ENCODE data around the gene SMURF2.

Gene SMURF2

DNA sequence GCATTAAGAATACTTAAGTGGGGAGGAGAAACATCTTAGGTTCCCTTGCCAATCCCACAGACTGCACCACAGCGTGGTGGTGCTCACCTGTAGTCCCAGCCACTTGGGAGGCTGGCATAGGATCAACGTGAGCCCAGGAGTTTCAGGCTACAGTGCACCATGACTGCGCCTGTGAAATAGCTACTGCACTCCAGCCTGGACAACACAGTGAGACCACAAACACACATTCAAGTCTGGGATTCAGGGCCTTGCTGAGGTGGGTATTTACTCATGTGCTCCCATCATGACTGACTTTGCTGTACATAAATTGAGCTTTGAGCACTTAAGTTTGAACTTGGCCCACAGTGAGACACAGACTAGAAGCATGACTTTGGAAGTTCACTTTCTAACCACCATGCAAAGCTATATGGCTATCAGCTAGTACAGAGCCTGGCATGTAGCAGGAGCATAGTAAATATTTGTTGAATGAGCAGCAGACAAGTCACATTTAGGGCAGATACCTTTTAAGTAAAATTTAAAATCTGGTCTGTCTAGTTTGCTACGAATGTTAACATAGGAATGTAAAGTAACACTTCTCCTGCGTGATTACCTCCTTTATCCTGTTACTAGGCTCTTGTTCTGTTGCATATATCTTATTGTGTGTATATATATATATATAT, 121.9 kb downstream of the SMURF2 start:
- DNase-seq (ENCODE audit: low read depth in 2 of 3, low spot score in 2 of 3), result no peak

DNA sequence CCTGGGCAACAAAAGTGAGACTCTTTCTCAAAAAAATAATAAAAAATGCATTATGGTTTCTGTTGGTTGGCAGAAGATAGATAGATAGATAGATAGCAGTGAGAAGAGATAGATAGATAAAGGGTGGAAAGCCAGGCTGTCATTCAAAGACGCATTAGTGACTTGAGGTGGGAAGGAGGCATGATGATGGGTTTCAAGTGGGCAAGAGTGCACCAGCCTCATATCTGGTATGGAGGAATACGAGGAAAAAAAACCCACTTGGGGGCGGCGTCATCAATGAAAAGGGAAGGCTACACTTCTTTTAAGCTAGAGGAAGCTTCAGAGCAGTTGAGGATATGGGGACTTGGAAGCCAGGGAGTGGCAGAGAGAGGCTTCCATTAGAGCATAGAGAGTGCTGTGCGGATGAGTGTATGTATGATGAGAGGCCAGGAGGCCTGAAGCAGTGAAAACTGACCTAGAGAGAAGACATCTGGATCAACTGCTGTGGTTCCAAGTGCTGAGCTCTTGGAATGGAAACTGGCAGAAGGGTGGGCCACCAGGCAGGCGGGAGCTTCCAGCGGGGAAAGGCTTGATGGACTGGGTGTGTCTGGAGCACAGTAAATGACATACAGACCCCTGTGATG, 123.5 kb downstream of the SMURF2 start:
- no peak for DNase-seq (ENCODE audit: low read depth in 2 of 3, low spot score in 2 of 3)

DNA sequence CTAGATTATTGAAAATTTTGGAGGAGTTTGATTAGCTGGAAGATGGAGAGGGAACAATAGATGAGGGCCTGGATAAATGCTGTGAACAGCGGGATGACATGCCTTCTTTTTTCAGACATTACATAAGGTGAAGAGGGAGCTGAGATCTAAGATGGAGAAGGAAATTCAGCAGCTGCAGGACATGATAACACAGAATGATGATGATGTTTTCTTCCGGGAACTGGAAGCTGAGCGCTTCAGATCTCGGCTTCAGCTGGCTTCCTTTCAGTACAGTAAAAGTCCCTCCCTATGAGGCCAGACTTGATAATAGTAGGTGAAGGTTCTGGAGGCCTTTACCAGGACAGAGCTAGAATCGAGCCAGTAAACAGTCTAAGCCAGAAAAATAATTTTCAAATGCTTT, 124.6 kb downstream of the SMURF2 start:
- no peak for DNase-seq (ENCODE audit: low read depth in 2 of 3, low spot score in 2 of 3)

DNA sequence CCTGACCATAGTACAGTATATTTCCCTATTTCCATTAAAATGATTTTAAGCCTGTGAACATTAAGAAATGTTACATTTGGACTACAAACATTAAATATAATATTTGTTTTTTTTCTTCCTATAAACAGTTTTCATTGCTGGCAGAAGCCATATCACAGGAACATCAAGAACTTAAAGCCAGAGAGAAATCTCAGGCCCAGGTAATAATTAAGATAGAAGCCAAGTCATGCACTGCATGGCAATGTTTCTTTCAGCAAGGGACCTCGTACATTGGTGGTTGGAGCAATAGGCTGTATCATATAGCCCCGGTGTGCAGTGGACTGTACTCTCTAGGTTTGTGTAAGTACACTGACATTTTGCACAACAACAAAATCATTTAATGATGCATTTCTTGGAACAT, 125.2 kb downstream of the SMURF2 start:
- no peak for DNase-seq (ENCODE audit: low read depth in 2 of 3, low spot score in 2 of 3)

DNA sequence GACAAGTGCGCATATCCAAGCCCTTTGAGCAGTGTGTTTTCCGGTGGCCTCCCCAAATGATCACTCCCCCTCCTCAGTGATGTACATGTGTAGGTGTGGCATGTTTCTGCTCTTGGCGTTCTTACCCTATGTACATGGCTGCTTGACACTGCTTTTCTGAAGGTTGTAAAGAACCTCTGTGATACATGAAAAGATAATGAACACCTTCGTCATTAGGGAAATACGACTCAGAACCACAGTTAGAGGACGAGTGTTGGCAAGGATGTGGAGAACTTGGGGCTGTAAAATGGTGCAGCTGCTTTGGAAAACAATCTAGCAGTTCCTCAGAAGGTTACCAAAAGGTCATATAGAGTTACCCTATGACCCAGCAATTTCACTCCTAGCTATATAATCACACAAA, 126.8 kb downstream of the SMURF2 start:
- DNase-seq (ENCODE audit: low read depth in 2 of 3, low spot score in 2 of 3), result no peak

DNA sequence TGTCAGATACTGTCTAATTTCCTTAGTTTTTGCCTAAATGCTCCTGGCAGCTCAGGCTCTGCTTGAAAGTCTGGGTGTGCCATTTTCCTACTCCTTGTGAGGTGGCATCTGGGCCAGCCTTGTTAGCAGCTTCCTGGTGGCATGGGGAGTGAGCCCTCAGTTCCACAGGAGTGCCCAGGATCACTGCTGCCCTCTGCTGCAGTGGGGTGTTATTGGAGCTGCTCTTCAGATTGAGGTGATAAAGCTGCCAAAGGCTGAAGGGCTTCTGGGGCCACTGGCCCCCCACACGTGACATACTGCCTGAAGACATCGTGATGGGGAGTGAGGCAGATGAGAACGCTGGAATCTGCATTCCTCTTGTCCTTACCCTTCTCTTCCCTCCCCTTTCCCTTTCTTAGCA, 127.9 kb downstream of the SMURF2 start:
- DNase-seq (ENCODE audit: low read depth in 2 of 3, low spot score in 2 of 3), result no peak

DNA sequence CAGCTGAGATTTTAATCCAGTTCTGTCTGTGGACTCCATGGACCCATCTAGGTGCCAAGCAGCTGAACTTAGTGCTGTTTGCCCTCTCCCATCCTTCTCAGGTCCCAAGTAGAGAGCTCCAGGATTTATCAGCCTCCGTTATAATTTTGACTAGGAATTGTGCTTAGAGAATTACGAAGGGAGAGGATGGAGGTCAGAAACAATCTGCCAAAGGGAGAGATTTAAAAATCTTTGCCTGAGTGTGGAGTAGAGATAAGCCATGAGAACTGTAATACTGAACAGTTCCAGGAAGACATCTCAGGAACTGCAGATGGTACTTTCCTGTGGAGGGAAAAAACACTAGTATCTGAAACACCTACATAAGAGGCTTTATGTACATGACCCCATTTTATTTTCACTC, 128.3 kb downstream of the SMURF2 start:
- no peak for DNase-seq (ENCODE audit: low read depth in 2 of 3, low spot score in 2 of 3)

DNA sequence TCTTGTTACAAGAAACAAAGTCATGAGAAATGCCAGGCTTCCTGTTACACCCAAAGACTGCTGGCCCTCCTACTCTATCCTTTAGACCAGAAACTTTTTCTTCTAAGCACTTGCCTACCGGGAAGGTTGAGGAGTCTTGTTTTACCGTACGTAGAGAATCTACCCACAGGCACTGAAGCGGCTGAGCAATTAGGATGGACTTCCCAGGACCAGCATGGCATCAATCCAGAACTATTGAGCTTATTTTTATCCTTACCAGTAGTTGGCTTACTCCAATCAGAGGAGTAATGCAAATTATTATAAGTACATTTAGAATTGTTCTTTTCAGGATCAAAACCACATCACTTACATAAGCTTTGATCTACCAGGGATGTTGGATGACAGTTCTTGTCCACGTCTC, 129.7 kb downstream of the SMURF2 start:
- DNase-seq (ENCODE audit: low read depth in 2 of 3, low spot score in 2 of 3), result no peak

DNA sequence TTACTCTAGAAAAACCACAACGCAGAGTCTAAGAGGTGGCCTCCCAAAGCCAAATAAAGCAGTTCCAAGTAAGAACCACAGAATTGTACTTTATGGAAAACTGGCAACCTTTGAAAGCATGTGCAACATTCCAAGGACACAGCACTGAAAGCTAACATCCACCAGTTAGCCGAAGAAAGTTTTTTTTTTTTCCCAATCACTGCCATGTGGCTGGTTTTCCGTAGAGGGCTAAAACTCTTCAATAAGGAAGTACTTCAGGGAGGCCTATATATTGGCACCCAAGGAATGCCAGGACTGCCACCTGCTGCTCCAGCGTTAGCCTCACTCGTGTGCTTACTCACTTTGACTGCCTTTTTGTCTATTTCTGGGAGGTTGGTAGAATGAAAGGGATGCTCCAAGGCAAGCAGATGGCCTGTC, 130.1 kb downstream of the SMURF2 start:
- no peak for DNase-seq (ENCODE audit: low read depth in 2 of 3, low spot score in 2 of 3)

DNA sequence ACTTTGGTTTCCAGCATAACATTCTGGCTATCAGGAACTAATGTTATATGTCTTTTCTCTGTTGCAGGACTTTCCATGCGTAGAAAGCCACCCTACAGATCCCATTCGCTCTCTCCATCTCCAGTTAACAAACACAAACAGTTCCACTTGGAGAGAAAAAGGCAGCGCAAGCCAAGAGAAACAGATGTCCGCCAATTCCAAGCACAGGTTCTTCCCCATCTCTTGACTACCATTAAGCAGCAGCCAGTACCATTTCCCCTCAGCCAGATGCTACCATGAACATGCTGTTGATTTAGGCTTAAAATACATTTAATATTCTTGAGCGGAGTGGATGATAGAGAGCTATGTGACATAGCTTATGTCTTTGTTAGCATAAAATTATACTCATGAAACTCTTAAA, 132.9 kb downstream of the SMURF2 start:
- DNase-seq (ENCODE audit: low read depth in 2 of 3, low spot score in 2 of 3), result no peak

DNA sequence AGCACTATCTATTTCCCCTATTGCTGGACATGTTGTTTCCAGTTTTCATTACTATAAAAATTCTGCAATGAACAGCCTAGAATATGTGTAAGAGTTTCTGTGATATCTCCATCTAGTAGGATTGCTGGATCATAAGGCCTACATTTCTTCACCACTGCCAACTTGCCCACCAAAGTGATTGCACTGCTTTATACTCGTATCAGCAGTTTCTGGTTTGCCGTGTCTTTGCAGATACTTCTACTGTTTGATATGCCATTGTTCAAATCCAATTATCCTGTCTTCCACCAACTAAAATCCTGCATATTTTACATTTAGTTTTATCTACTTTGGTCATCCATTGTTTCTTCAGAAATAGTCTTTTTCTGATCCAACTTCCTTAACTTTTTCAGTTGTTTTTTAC, 134.2 kb downstream of the SMURF2 start:
- no peak for DNase-seq (ENCODE audit: low read depth in 2 of 3, low spot score in 2 of 3)

DNA sequence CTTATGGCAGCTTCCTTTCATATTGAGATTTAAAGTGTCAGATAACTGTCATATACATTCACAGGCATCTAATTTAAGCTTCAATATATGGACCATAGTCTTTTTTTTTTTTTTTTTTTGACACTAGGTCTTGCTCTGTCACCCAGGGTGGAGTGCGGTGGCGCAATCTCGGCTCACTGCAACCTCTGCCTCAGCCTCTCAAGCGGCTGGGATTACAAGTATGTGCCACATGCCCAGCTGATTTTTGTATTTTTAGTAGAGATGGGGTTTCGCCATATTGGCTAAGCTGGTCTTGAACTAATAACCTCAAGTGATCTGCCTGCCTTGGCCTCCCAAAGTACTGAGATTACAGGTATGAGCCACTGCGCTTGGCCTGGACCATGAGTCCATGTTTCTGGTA, 141.7 kb downstream of the SMURF2 start:
- no peak for DNase-seq (ENCODE audit: low read depth in 2 of 3, low spot score in 2 of 3)

DNA sequence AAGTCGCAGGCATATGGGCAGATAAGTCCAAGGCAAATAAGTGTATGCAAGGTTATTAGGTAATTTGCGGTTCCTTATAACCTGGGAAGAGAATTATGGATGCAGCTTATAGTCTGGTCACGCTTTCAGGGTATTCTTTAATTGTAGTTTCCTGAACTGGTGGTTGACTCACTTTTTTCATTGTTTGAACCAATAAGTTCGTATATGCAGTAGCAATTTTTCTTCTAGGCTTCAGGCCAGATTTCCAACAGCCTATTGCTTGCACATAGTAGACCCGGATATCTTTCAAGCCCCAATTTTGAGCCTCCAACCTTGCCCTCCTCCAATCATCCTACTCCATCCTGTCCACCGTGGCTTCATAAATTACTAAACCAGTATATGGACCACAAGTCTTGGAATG, 142.5 kb downstream of the SMURF2 start:
- no peak for DNase-seq (ENCODE audit: low read depth in 2 of 3, low spot score in 2 of 3)

DNA sequence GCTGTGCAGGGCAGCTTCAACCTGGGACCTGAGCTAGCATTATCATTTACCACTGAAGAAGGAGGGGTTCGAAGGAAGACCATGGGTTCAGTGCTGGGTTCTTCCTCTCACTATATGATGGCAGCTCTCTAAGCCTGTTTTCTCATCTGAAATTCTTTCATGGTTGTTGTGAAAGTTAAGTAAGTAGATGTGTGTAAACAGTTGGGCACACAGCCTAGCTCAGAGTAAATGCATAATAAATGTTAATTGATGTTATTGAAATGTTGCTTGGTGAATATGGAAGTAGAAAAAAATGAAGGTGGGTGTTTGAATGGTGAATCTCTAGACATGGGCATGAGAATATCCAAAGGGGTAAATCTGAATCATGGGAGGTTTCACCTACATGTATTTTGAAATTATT, 146.3 kb downstream of the SMURF2 start:
- DNase-seq (ENCODE audit: low read depth in 2 of 3, low spot score in 2 of 3), result no peak

DNA sequence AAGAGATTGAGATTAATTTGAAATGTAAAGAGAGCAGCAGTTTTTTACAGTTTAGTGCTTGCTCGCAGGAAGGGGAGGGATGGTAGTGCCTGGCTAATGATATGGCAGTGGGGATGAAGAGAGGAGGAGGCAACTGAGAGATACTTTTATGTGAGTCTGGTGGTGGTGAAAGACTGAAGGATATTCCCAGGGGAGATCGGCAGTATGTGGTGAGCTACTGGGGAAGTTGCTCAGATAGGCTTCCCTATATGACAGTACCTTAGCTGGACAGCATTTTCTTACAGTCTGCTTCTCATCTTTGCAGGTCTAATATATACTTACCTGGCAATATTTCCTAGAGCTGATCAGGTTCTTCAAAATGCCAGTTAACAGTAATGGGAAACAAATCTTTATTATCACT, 146.7 kb downstream of the SMURF2 start:
- no peak for DNase-seq (ENCODE audit: low read depth in 2 of 3, low spot score in 2 of 3)

DNA sequence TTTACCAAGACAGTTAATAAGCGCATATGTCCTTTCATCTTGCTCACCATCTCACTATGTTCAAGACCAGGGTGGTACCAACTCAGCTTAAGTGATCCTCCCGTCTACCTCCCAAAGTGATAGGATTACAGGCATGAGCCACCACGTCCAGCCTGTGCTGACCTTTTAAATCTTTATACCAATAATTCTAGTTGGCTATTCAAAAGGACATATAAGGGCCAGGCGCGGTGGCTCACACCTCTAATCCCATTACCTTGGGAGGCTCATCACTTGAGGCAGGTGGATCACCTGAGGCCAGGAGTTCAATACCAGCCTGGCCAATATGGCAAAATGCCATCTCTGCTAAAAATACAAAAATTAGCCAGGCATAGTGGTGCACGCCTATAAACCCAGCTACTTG, 152.9 kb downstream of the SMURF2 start:
- DNase-seq (ENCODE audit: low read depth in 2 of 3, low spot score in 2 of 3), result no peak

DNA sequence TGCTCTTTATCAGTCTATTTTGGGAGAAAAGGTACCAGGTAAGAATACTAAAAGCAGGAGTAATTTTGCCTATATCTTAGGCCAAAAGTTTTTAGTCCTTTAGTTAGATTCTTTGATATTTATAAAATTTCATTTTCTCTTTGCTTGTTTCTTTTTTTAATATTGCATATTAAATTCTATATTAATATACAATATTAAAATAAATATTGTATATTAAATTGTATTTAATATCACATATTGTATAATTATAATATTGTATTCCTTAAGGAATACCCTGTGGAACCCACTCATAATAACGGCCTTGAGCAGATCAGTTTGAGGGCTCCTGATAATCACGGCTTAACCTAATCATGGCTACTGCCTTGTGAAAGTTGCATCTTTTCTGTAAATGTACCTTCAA, 153.4 kb downstream of the SMURF2 start:
- no peak for DNase-seq (ENCODE audit: low read depth in 2 of 3, low spot score in 2 of 3)

DNA sequence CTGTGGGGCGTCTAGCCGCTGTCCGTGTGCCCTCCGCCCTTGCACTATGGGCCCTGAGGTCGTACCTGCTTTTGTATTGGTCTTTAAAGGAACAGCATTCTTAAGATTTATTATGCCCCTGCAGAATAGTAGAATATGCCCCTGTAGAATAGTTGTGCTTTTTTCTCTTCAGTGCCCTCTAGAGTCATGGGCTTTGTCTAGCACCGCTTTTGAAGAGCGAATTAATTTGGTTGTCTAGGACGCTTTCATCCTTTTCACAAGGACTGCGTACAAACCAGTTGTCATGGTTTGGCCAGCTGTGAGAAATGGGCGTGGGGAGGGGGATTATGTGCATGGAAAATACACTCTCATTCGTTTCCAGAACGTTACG, 154.7 kb downstream of the SMURF2 start:
- no peak for DNase-seq (ENCODE audit: low read depth in 2 of 3, low spot score in 2 of 3)

DNA sequence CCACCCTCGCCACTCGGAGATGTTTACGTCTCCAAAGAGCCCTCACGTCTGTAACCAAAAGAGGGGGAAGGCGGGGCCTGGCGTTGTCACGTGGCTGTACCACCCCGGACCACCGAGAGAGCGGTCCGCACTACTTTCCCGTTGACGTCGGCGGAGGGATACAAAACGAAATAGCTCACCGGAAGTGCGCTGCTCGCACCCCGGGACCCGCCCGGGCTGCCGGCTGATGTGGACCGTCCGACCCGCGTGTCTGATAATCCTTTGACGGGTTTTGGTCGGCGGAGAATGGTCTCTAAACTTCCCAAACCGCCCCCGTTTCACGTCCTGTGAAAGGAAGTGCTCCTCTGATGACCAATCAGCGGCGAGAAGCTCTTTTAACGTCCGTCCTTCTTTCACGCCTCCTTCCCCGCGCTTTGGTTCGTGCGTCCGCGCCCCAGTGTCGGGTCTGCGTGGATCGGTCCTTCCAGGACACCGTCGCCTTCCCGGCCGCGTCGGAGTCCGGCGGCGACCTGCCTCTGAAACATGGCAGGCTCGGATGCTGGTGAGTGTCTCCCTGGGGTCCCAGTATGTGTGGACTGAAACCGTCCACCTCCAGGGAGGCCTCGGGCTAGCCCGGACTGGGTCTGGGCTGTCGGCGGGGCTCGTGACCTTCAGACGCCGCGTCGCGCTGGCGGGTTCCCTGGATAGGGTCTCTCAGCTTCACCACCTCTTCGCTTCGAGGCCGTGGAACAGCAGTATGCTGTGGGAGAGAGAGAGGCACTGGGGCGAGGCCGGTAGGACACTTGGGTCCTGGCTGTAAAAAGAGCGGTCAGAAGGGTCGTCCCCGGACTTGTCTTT, 155.3 kb downstream of the SMURF2 start, which contains the start of gene CEP95:
Gene CEP95, plus strand, starts transcription at position 402 of the 837 bp plus-strand sequence. Its CDS starts 121 bp downstream, at position 523.
- DNase-seq (ENCODE audit: low read depth in 2 of 3, low spot score in 2 of 3), result peak; percentile 85 to 95 (median 88)

DNA sequence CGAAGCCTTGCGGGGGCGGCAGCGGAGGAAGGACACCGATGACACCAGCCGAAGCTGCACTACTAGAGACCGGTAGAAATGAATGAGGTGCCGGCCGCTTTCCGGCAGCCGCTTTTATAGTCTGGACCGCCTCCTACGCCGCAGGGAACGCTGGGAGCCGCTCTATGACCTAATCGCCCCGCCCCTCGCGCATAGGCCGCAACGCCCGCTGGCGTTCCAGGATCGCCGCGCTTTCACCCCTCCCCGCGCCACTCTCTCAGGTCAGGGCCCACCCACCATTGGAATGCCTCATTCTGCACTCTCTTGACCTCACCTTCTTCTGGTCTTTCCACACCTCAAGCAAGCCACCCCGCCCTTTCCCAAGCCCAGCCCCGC, 155.9 kb downstream of the SMURF2 start, which contains the start of gene DDX5:
Gene DDX5, minus strand, starts transcription at position 89 of the 375 bp plus-strand sequence. CDS start 170 bp downstream, outside the sequence.
- peak; percentile 94 to 98 (median 95) for DNase-seq (ENCODE audit: low read depth in 2 of 3, low spot score in 2 of 3)

DNA sequence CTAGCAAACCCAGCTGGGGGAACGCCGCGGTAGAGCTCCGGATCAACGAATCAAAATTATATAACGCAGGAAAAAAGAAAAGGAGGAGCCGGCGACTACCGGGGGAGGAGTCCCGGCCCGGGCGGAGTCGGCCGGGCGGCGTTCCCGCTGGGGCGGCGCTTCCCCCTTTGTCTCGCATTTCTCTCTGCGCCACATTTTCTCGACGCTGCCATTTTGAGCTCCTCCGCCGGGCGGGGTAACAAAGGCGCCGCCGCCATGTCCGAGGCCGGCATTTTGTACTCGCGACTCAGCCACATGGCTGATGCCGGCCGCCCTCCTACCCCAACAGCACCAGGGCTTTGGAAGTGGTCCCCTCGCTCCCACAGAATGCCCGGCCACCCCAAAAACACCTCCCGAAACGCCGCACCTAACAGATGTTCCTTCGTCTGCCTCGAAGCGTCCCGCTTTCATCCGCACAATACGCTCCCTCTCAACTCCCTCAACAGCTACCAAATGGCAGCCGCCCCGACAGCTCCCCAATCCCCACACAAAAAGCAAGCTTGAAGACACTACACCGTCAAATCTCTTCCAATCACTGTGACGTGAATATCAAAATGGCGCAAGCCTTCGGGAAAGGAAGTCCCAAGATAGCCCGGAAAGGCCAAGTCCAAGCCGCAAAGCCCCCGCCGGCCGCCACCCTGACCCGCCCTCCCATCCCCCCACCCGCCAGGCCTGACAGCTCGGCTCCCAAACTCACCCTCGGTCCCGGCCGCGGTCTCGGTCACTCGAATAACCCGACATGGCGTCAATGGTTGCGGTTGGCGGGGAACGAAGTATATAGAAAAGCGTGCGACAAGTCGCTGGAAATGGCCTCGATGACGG, 156.5 kb downstream of the SMURF2 start:
- peak; percentile 52 to 68 (median 59) for DNase-seq (ENCODE audit: low read depth in 2 of 3, low spot score in 2 of 3)

Measured in activated CD8-positive, alpha-beta memory T cell treated with anti-CD3 and anti-CD28 coated beads for 48 hours (primary cell).